Dermis microvascular lymphatic vessel endothelial cell (primary cell): ENCODE results near the gene PMEPA1. TPM values are rescaled to one million over a fixed set of nuclear protein-coding genes. Genes with fewer than 3 reads are reported as not detected.

ENCODE experiments used
- DNase-seq, 2 donors: peaks; one replicate each; pipeline versions ENCODE4 v3.0.0 to v3.0.0-alpha.2; 2010; ENCODE audit warnings: low read depth in 2 of 2
- total RNA-seq: library from RNA; depleted of rRNA; stranded (reverse); fragments of >200 nt; gene quantifications from 2 replicates; pipeline ENCODE4 v1.2.1, GENCODE V29; 2014

The PMEPA1 gene
- total RNA-seq, 1 donor from 2014 or later, result 0.51 TPM

- no peak for DNase-seq
These were observed 27.0 kb upstream of the PMEPA1 start for GRCh38 chr20:57736738-57737347.

GRCh38 chr20:57735831-57736737 is 26.3 kb upstream of the PMEPA1 start:
- no peak for DNase-seq

DNA sequence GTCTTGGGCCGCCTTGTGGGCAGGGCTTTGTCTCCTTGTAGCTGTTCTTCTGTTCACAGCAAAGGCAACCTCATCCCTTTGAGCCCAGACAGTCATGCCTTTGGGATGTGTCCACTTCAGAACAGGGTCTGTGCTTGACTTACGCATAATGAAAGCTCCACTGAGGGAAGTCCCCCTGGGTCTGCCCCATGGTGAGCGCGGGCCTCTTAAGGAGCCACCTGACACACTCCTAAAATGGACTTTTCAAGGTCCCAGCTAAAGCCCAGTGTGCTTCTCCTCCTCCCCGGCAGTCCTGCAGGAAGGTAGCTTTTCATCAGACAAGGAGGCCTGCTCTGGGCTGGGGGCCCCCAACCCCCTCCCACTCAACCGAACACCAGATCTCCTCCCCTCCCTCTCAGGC is 24.9 kb upstream of the PMEPA1 start:
- DNase-seq, result no peak

GRCh38 chr20:57732226-57732625 is 22.4 kb upstream of the PMEPA1 start:
- no peak for DNase-seq

DNA sequence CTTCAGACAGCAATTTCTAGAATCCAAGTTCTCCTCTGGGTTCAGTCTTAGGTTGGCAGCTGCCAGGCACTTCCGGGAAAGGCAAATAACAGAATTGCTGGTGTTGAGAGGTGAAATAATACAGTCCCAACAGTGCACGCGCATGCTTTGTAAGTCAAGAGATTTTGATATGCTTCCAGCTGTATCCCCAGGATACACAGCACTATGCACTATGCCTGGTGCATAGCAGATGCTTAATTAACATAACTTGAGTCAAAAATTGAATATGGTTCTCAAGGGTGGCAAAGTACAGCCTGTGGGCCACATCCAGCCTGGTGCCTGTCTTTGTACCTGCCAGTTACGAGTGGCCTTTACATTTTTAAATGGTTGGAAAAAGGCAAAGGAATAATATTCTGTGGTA is 18.9 kb upstream of the PMEPA1 start:
- DNase-seq, result no peak

GRCh38 chr20:57727863-57728262 is 18.0 kb upstream of the PMEPA1 start:
- no peak for DNase-seq

DNA sequence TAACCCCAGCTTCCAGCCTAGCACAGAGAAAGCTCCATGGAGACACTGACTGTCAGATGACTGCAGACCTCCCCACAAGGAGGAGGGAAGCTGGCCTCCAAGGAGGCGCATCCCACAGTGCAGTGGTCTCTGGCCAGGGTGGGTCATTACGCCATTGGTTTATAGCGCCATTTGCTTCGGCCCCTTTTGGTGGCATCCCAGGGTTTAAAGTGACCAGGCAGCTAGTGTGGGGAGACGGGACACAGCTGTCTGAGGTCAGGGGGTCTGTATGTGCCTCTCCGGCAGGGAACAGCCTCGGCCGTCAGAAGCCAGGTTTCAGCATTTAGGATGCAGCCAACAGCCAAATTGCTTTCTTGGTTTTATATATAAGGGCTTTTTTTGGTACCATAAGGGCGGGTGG is 15.8 kb upstream of the PMEPA1 start:
- DNase-seq, result no peak

DNA sequence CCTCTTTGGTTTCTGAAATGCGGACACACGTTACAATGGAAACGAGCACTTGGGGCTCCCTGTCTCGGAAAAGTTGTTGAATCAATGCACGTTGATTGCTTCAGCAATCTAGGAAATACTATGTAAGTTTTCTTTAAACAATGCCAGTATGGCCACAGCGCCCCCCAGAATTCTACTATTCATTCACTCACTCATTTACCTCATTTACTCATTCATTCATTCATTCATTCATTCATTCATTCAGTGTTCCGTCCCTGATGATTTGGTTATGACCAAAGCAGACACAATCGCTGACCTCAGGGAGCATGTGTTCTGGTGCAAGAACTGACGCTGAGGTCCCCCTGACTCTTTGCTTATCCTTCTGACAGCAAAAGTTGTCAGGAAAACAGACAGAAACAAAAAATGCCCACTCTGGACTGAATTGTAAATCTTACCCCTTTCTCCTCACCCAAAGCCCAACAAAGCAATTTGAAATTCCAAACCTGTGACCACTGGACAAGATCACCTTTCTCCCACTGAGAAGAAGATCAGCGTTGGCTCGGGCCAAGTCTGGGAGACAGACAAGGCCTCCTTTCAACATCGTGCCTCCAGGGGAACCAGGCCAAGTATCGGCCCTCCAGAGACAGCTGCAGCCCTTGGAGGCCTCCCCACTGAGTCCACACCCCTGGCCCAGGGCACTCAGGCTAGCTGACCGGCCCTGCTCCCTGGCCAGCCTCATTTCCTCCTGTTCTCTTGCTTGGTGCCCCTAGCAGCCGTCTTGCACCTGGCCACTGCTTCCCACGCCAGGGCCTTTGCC is 15.0 kb upstream of the PMEPA1 start:
- no peak for DNase-seq

GRCh38 chr20:57723816-57724215 is 14.0 kb upstream of the PMEPA1 start:
- no peak for DNase-seq

GRCh38 chr20:57719951-57720350 is 10.1 kb upstream of the PMEPA1 start:
- DNase-seq, result no peak

DNA sequence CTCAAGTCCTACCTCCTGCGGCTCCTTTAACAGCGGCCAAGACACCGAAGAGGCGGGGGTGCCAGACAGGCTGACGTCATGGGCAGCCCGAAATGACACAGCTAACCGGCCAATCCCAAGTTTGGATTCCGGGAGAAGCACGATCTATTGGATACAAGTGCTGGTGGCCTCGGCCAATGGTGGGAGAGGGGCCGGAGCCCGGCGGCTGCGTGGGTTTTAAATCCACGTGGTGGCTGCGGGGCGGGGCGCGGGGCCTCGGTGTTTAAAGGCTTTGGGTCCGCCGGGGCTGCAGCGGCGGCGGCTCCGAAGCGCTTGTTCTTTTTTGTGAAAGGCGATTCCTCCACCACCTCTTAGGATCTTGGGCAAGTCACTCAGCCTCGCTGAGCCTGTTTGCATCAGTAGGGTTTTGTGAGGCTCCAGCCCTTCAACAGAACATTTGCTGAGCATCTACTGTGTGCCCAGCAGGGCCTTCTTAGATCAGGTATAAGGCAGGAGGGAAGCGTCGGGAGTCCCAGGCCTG is 8.7 kb upstream of the PMEPA1 start:
- peak; percentile 77 to 97 for DNase-seq

DNA sequence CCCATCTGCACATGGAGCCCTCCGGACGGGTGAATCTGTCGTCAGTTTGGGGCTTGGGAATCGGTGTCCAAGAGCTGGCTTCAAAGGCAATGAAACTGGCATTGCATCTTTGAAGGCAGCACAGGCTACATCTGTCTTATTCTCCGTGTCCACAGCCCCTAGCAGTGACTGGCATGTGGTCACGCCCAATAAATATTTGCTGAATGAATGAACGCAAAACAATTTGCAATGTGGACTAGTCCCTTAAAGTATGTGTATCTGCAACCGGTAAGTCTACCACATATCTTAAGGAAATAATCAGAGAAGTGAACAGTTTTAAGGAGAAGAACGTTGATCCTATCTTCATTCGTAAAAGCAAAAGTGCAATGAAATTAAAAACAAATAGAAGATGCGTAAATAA is 8.0 kb upstream of the PMEPA1 start:
- no peak for DNase-seq

DNA sequence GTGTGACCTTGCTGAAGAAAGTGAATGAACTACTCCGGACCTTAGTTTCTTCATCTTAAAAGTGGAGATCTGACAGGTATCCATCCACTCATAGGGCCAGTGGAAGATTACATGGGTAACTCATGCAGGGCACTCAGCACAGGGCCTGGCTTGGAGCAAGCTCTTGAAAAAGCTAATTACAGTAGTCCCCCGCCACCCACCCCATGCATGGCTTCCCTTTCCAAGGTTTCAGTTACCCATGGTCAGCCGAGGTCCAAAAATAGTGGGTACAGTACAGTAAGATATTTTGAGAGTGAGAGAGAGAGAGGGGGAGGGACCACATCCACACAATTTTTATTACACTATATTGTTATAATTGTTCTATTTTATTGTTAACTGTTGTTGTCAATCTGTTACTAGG is 7.1 kb upstream of the PMEPA1 start:
- DNase-seq, result no peak

DNA sequence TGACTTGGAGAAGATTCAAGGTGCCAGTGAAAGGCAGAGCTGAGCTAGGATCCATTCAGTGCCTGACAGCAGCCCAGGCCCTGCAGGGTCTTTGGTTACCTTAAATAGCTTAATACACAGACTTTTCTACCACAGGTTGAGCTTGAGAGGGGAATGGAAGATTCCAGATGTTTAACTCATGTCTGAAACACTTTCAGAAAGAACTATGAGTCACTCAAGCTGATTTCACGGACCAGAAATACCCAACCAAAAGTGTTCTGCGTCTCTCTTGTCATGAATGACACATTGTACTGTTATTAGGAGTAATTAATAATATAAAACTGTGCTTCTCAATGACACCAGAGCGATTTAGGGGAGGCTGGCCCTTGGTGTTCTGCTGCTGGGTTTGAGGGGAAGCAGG is 6.4 kb upstream of the PMEPA1 start:
- DNase-seq, result no peak

GRCh38 chr20:57715268-57715904 is 5.6 kb upstream of the PMEPA1 start:
- no peak for DNase-seq

GRCh38 chr20:57714409-57715267 is 4.8 kb upstream of the PMEPA1 start:
- DNase-seq, result no peak

DNA sequence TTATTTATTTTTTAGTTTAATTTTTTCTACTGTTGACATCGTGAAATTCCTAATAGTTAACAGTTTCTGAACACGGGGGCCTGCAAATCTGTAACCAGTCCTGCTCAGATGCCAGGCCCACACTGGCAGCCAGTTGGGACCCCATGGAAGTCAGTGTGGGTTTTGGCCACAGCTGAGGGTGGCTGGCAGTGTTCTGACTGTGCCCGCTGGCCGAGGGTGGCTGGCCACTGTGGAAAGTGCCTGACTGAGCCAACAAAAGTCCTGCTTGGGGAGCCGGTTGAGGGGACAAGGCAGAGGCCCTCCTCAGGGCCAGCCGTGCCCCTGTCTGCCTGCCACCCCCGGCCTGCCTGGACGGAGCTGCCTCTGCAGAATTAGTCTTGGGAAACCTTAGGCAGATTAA is 4.1 kb upstream of the PMEPA1 start:
- DNase-seq, result no peak

- DNase-seq, result peak in 1 of 2 donors; percentile 23
These were observed 3.7 kb upstream of the PMEPA1 start for GRCh38 chr20:57713505-57713903.

DNA sequence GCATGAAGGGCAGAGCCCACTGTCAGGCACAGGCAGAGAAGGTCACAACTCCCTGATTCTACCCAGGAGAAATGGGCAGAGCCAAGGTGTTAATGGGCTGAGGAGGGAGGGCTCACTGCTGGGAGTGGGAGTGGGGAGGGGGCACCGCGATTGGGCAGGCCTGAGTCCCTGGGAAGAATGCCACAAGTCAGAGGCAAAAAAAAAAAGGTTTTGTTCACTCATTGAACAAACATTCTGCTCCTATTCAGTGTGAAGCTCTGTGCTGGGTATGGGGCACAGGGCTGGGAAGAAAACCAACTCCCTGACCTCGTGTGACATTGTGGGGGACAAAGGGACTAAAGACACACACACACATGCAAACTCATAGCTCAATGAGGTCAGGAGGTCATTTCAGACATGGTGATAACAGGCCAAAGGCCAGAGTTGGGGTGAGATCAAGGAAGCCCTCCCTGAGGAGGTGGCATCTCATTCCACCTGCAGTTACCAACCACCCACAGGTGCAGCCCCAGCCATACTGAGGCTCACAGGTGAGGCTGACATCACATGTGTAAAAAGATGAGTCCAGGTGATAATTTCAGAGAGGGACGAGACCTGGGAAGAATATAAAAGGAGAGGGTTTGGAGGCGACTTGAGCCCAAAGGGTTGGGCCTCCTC is 3.2 kb upstream of the PMEPA1 start:
- DNase-seq, result no peak

GRCh38 chr20:57712341-57712740 is 2.5 kb upstream of the PMEPA1 start:
- DNase-seq, result no peak
